ENCODE results near the gene CACNG3. TPM values are rescaled to one million over a fixed set of nuclear protein-coding genes. Genes with fewer than 3 reads are reported as not detected.
A peak's percentile ranks its signal among the peaks of the same experiment; 100 is the strongest.
"Not testable (repeated sequence)": the region's sequence is repeated elsewhere in the genome, so short reads cannot be mapped to it uniquely, and the experiment has no call there.

Gene CACNG3
- total and polyA plus RNA-seq, 4 experiments from 2014 or later: not detected

DNA sequence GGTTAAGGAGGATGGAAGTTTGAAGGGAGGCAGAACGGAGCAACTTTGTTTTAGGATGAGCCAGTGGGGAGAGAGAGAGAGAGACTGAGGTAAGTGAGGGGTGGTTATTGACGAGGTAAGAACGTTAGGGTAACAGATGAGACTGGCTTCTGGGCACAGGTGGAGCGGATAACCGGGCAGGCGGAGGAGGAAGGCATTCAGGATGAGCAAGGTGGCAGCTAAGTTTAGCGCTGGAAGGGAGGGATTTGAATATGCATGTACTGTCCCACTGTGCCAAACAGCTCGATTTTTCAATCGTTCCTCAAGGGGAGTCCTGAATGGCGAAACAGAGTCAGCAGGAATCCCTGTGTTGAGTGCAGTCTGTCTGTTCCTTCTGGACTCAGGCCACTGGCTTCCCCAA is 35.8 kb downstream of the CACNG3 start:
- Histone ChIP-seq H3K4me1 (ENCODE audit: insufficient read depth, low read length) (no peaks in the 10 kb centered on the region), H3K27ac (ENCODE audit: low read depth, low read length) (no peak overlapping the region), H3K9me3 (ENCODE audit: control insufficient read depth in 1 of 2, low read length in 2 of 2) (no peaks in the 10 kb centered on the region), H3K27me3 (ENCODE audit: insufficient read depth, low read length) (peaks cover 7% of the 10 kb centered on the region), H3K36me3 (ENCODE audit: insufficient read depth, low read length) (no peaks in the 10 kb centered on the region), H3K4me3 (ENCODE audit: low read length in 2 of 2) (no peak overlapping the region)
- intact Hi-C loops (cut with micrococcal nuclease): no loop called here
- no peaks in the 10 kb centered on the region for H3K4me1 Mint-ChIP-seq
- CTCF ChIA-PET (ENCODE audit: partially characterized antibody): no interaction called here
- POLR2A ChIA-PET (ENCODE audit: partially characterized antibody): no interaction called here
- no peak overlapping the region for H3K4me3 Mint-ChIP-seq
- peak overlapping the region in 1 of 7 donors; percentile 27 for H3K27ac Mint-ChIP-seq
- H3K36me3 Mint-ChIP-seq: no peaks in the 10 kb centered on the region
- no peak for DNase-seq
- H3K27me3 Mint-ChIP-seq: peaks cover 16 to 24% of the 10 kb centered on the region in 2 donors
- H3K9me3 Mint-ChIP-seq: peaks cover 0 to 2% (median 0%) of the 10 kb centered on the region in 8 donors

GRCh38 chr16:24294131-24294530 is 38.0 kb downstream of the CACNG3 start:
- intact Hi-C loops (cut with micrococcal nuclease): no loop called here
- no peaks in the 10 kb centered on the region for H3K36me3 Mint-ChIP-seq
- Histone ChIP-seq H3K9me3 (ENCODE audit: control insufficient read depth in 1 of 2, low read length in 2 of 2) (no peaks in the 10 kb centered on the region), H3K27me3 (ENCODE audit: insufficient read depth, low read length) (peaks cover 9% of the 10 kb centered on the region), H3K27ac (ENCODE audit: low read depth, low read length) (no peak overlapping the region), H3K4me3 (ENCODE audit: low read length in 2 of 2) (no peak overlapping the region), H3K36me3 (ENCODE audit: insufficient read depth, low read length) (no peaks in the 10 kb centered on the region), H3K4me1 (ENCODE audit: insufficient read depth, low read length) (no peaks in the 10 kb centered on the region)
- ChIA-PET CTCF (ENCODE audit: partially characterized antibody) (no interaction called here), POLR2A (ENCODE audit: partially characterized antibody) (no interaction called here)
- DNase-seq: no peak
- peaks cover 17 to 30% of the 10 kb centered on the region in 2 donors for H3K27me3 Mint-ChIP-seq
- H3K27ac Mint-ChIP-seq: no peak overlapping the region
- H3K4me3 Mint-ChIP-seq: no peak overlapping the region
- no peaks in the 10 kb centered on the region for H3K4me1 Mint-ChIP-seq
- peaks cover 0 to 2% (median 0%) of the 10 kb centered on the region in 8 donors for H3K9me3 Mint-ChIP-seq

DNA sequence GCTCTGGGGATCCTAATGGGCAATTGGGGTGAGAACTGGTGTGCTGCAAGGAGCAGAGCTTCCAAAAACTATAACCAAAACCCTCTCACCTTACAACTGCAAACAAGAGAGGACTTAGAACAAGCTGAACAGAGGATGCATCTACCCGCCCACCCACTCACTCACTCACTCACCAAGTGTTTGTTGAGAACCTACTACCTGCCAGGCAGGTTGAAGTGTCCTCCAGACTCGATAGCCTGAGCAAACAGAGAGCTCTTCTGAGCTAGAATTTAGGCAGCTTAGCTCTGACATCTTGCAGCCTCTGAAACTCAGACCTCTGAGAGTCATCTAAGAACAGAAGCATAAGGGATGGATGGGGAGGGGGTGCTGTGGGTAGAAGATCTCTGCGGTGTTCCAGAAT is 41.2 kb downstream of the CACNG3 start:
- Mint-ChIP-seq H3K27ac (no peak overlapping the region), H3K36me3 (no peaks in the 10 kb centered on the region), H3K4me1 (no peaks in the 10 kb centered on the region), H3K27me3 (peaks cover 16 to 24% of the 10 kb centered on the region in 2 donors), H3K9me3 (peaks cover 0 to 3% (median 0%) of the 10 kb centered on the region in 8 donors), H3K4me3 (no peak overlapping the region)
- intact Hi-C loops (cut with micrococcal nuclease): no loop called here
- Histone ChIP-seq H3K9me3 (ENCODE audit: control insufficient read depth in 1 of 2, low read length in 2 of 2) (no peaks in the 10 kb centered on the region), H3K36me3 (ENCODE audit: insufficient read depth, low read length) (no peaks in the 10 kb centered on the region), H3K4me3 (ENCODE audit: low read length in 2 of 2) (no peak overlapping the region), H3K4me1 (ENCODE audit: insufficient read depth, low read length) (no peaks in the 10 kb centered on the region), H3K27me3 (ENCODE audit: insufficient read depth, low read length) (peaks cover 6% of the 10 kb centered on the region), H3K27ac (ENCODE audit: low read depth, low read length) (no peak overlapping the region)
- DNase-seq: no peak
- ChIA-PET CTCF (ENCODE audit: partially characterized antibody) (interaction anchor here (0.7 kb wide), 1 partner anchor 376 kb away, joined by 3 read pairs; no protein-coding TSS in a partner anchor), POLR2A (ENCODE audit: partially characterized antibody) (no interaction called here)

DNA sequence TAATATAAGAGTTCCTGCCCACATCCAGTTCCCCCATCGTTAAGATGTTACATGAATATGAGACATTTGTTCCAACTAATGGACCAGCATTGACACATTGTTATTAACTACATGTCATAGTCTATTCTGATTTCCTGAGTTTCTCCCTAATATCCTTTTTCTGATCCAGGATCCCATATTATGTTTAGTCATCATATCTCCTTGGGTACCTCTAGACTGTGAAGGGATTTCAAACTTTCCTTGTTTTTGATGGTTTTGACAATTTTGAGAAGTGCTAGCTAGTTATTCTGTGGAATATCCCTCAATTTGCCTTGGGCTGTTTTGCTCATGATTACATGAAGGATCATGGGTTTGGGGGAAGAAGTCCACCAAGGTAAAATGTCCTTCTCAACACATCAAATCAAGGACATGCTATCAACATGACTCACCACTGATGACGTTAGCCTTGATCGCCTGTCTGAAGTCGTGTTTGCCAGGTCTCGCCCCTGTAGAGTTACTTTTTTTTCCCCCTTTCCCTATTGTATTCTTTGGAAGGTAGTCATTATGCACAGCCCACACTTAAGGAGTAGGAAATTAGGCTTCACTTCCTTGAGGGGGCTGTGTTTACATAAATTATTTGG is 42.5 kb downstream of the CACNG3 start:
- CTCF ChIA-PET (ENCODE audit: partially characterized antibody): no interaction called here
- no peak overlapping the region for H3K27ac ChIP-seq (ENCODE audit: low read depth, low read length)
- intact Hi-C loops (cut with micrococcal nuclease): no loop called here
- peaks cover 0 to 3% (median 0%) of the 10 kb centered on the region in 8 donors for H3K9me3 Mint-ChIP-seq
- no peak overlapping the region for H3K4me3 ChIP-seq (ENCODE audit: low read length in 2 of 2)
- H3K27me3 Mint-ChIP-seq: peaks cover 10 to 23% of the 10 kb centered on the region in 2 donors
- no peak for DNase-seq
- no peak overlapping the region for H3K27ac Mint-ChIP-seq
- no peaks in the 10 kb centered on the region for H3K36me3 ChIP-seq (ENCODE audit: insufficient read depth, low read length)
- POLR2A ChIA-PET (ENCODE audit: partially characterized antibody): interaction anchor here (1.0 kb wide), 1 partner anchor 14 kb away, joined by 3 read pairs; no protein-coding TSS in a partner anchor
- H3K36me3 Mint-ChIP-seq: no peaks in the 10 kb centered on the region
- H3K4me3 Mint-ChIP-seq: no peak overlapping the region
- H3K9me3 ChIP-seq (ENCODE audit: control insufficient read depth in 1 of 2, low read length in 2 of 2): no peaks in the 10 kb centered on the region
- H3K27me3 ChIP-seq (ENCODE audit: insufficient read depth, low read length): peaks cover 6% of the 10 kb centered on the region
- H3K4me1 ChIP-seq (ENCODE audit: insufficient read depth, low read length): no peaks in the 10 kb centered on the region
- peaks cover 0 to 4% (median 0%) of the 10 kb centered on the region in 4 donors for H3K4me1 Mint-ChIP-seq

DNA sequence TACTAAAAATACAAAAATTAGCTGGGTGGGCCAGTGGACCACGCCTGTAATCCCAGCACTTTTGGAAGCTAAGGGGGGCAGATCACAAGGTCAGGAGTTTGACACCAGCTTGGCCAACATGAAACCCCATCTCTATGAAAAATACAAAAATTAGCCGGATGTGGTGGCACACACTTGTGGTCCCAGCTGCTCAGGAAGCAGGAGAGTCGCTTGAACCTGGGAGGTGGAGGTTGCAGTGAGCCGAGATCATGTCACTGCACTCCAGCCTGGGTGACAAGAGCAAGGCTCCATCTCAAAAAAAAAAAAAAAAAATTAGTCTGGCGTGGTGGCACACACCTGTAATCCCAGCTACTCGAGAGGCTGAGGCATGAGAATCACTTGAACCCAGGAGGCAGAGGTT is 44.6 kb downstream of the CACNG3 start:
- H3K4me1 ChIP-seq (ENCODE audit: insufficient read depth, low read length); intact Hi-C loops (cut with micrococcal nuclease); H3K27me3 ChIP-seq (ENCODE audit: insufficient read depth, low read length); H3K4me1 Mint-ChIP-seq; POLR2A ChIA-PET (ENCODE audit: partially characterized antibody); DNase-seq; H3K9me3 Mint-ChIP-seq; H3K36me3 Mint-ChIP-seq; H3K4me3 ChIP-seq (ENCODE audit: low read length in 2 of 2); H3K27ac ChIP-seq (ENCODE audit: low read depth, low read length); H3K4me3 Mint-ChIP-seq; H3K9me3 ChIP-seq (ENCODE audit: control insufficient read depth in 1 of 2, low read length in 2 of 2); H3K27ac Mint-ChIP-seq; CTCF ChIA-PET (ENCODE audit: partially characterized antibody); H3K36me3 ChIP-seq (ENCODE audit: insufficient read depth, low read length): not testable (repeated sequence)
- H3K27me3 Mint-ChIP-seq: peaks cover 7 to 26% of the 10 kb centered on the region in 2 donors

GRCh38 chr16:24302636-24303035 is 46.5 kb downstream of the CACNG3 start:
- intact Hi-C loops (cut with micrococcal nuclease): no loop called here
- Histone ChIP-seq H3K27ac (ENCODE audit: low read depth, low read length) (no peak overlapping the region), H3K27me3 (ENCODE audit: insufficient read depth, low read length) (peaks cover 1% of the 10 kb centered on the region), H3K4me3 (ENCODE audit: low read length in 2 of 2) (no peak overlapping the region), H3K4me1 (ENCODE audit: insufficient read depth, low read length) (no peaks in the 10 kb centered on the region), H3K9me3 (ENCODE audit: control insufficient read depth in 1 of 2, low read length in 2 of 2) (no peaks in the 10 kb centered on the region), H3K36me3 (ENCODE audit: insufficient read depth, low read length) (no peaks in the 10 kb centered on the region)
- Mint-ChIP-seq H3K27me3 (peaks cover 5 to 22% of the 10 kb centered on the region in 2 donors), H3K27ac (no peak overlapping the region), H3K4me3 (no peak overlapping the region), H3K9me3 (peaks cover 0 to 3% (median 0%) of the 10 kb centered on the region in 8 donors), H3K36me3 (no peaks in the 10 kb centered on the region), H3K4me1 (peaks cover 0 to 4% (median 0%) of the 10 kb centered on the region in 4 donors)
- POLR2A ChIA-PET (ENCODE audit: partially characterized antibody): no interaction called here
- no peak for DNase-seq
- CTCF ChIA-PET (ENCODE audit: partially characterized antibody): no interaction called here

DNA sequence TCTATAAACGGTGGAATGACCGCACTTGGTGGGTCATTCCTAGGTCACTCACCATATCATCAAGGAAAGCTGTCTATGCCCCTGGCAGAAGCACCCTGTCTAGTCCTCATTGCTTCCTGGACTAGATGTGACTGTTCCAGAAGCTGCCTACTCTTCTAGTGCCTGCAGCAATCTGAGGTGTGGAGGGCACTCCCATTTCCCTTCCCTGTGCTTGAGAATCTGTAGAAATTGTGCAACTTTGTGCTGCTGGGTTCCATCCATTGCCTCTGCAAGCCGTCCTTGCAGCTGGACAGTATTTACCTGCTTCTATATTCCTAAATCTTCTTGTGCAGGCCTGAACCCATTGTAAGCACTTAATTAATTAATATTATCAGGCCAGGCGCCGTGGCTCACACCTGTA is 52.1 kb downstream of the CACNG3 start:
- Histone ChIP-seq H3K36me3 (ENCODE audit: insufficient read depth, low read length) (no peaks in the 10 kb centered on the region), H3K27ac (ENCODE audit: low read depth, low read length) (no peak overlapping the region), H3K4me3 (ENCODE audit: low read length in 2 of 2) (no peak overlapping the region), H3K4me1 (ENCODE audit: insufficient read depth, low read length) (no peaks in the 10 kb centered on the region), H3K27me3 (ENCODE audit: insufficient read depth, low read length) (no peaks in the 10 kb centered on the region), H3K9me3 (ENCODE audit: control insufficient read depth in 1 of 2, low read length in 2 of 2) (no peaks in the 10 kb centered on the region)
- no peak overlapping the region for H3K4me3 Mint-ChIP-seq
- no peak overlapping the region for H3K27ac Mint-ChIP-seq
- ChIA-PET POLR2A (ENCODE audit: partially characterized antibody) (no interaction called here), CTCF (ENCODE audit: partially characterized antibody) (no interaction called here)
- peaks cover 2 to 21% of the 10 kb centered on the region in 2 donors for H3K27me3 Mint-ChIP-seq
- peaks cover 0 to under 1% (median 0%) of the 10 kb centered on the region in 4 donors for H3K4me1 Mint-ChIP-seq
- DNase-seq: no peak
- intact Hi-C loops (cut with micrococcal nuclease): no loop called here
- H3K36me3 Mint-ChIP-seq: no peaks in the 10 kb centered on the region
- peaks cover 0 to 1% (median 0%) of the 10 kb centered on the region in 8 donors for H3K9me3 Mint-ChIP-seq
